Inflammatory macrophage treated with lipopolysaccharide for 4 hours (primary cell): Measurements from ENCODE around the gene SNRNP40.

Experiments used
- DNase-seq: peaks from one replicate; pipeline ENCODE4 v3.0.0-alpha.2; 2020

The SNRNP40 gene

GRCh38 chr1:31228986-31229385, 67.6 kb downstream of the SNRNP40 start:
- no peak for DNase-seq

- no peak for DNase-seq
Measured at GRCh38 chr1:31227891-31228568, 68.6 kb downstream of the SNRNP40 start.

GRCh38 chr1:31224068-31224467, 72.5 kb downstream of the SNRNP40 start:
- DNase-seq = no peak

- DNase-seq = no peak
Measured at GRCh38 chr1:31222176-31222575, 74.4 kb downstream of the SNRNP40 start.

GRCh38 chr1:31221072-31221471, 75.5 kb downstream of the SNRNP40 start:
- no peak for DNase-seq

GRCh38 chr1:31219489-31219888, 77.1 kb downstream of the SNRNP40 start:
- no peak for DNase-seq

- DNase-seq = no peak
Measured at GRCh38 chr1:31218705-31219104, 77.9 kb downstream of the SNRNP40 start.

- no peak for DNase-seq
Measured at GRCh38 chr1:31216016-31216415, 80.6 kb downstream of the SNRNP40 start.

GRCh38 chr1:31215065-31215570, 81.5 kb downstream of the SNRNP40 start:
- DNase-seq = no peak

- DNase-seq = no peak
Measured at GRCh38 chr1:31214316-31215064, 82.1 kb downstream of the SNRNP40 start.
